Activated CD4-positive, alpha-beta memory T cell treated with anti-CD3 and anti-CD28 coated beads for 36 hours (primary cell): Measurements from ENCODE around the gene JKAMP. TPM values are rescaled to one million over a fixed set of nuclear protein-coding genes. Genes with fewer than 3 reads are reported as not detected.
A peak's percentile ranks its signal among the peaks of the same experiment; 100 is the strongest.

Experiments used
- CTCF ChIA-PET: fragments of 350-600 bp; sonication (Branson Sonifier 250); formaldehyde crosslinking; loops from one replicate; lab custom pipeline; 2021; ENCODE audit warnings: antibody characterized with exemption, inconsistent platforms; lab: Charles Lee
- POLR2A ChIA-PET: fragments of 350-600 bp; sonication (Branson Sonifier 250); formaldehyde crosslinking; loops from one replicate; lab custom pipeline; 2021; ENCODE audit warnings: antibody characterized with exemption; lab: Charles Lee
- DNase-seq: peaks from one replicate; pipeline ENCODE4 v3.0.0-alpha.2; 2020
- H3K27ac Mint-ChIP-seq: one replicate; pipeline ENCODE4 v1.8.0; 2021; ENCODE audit warnings: mixed read lengths
- H3K27me3 Mint-ChIP-seq: one replicate; pipeline ENCODE4 v1.8.0; 2021; ENCODE audit warnings: mixed read lengths
- H3K36me3 Mint-ChIP-seq: one replicate; pipeline ENCODE4 v1.8.0; 2021; ENCODE audit warnings: mixed read lengths
- H3K4me1 Mint-ChIP-seq: one replicate; pipeline ENCODE4 v1.8.0; 2021; ENCODE audit warnings: low read depth, mixed read lengths
- H3K4me3 Mint-ChIP-seq: one replicate; pipeline ENCODE4 v1.8.0; 2021; ENCODE audit warnings: mild to moderate bottlenecking, mixed read lengths
- H3K9me3 Mint-ChIP-seq: one replicate; pipeline ENCODE4 v1.8.0; 2021; ENCODE audit warnings: mixed read lengths
- intact Hi-C: fragments of 100-400 bp; cut with micrococcal nuclease; formaldehyde crosslinking; loops from one replicate; pipeline ENCODE4 v1.15.1; 2023
- total RNA-seq, 2 experiments: library from RNA; stranded (reverse); gene quantifications; one replicate each; pipeline ENCODE4 v1.2.3, GENCODE V29; 2021

Gene JKAMP
- total RNA-seq, 2 experiments from 2014 or later, result 21.0 to 26.4 TPM

- Mint-ChIP-seq H3K9me3 (no peaks in the 10 kb centered on the region), H3K4me1 (peaks cover 47% of the 10 kb centered on the region), H3K36me3 (peaks cover 9% of the 10 kb centered on the region), H3K27ac (no peak overlapping the region), H3K4me3 (peak overlapping the region; percentile 92), H3K27me3 (no peaks in the 10 kb centered on the region)
- intact Hi-C loops, result loop anchor here (2.0 to 10.0 kb wide), 4 partner anchors 483 to 1053 kb away; partner anchors contain the start of genes DHRS7 and PPM1A
- ChIA-PET POLR2A (no interaction called here), CTCF (interaction anchor here (2.6 kb wide), 1 partner anchor 18 kb away, joined by 17 read pairs; the partner anchor contains the start of gene GPR135)
- DNase-seq, result no peak
Measured at GRCh38 chr14:59481871-59482540, 2.3 kb upstream of the JKAMP start.

- peaks cover 50% of the 10 kb centered on the region for H3K4me1 Mint-ChIP-seq
- peaks cover 11% of the 10 kb centered on the region for H3K36me3 Mint-ChIP-seq
- ChIA-PET POLR2A (interaction anchor here (1.0 to 1.9 kb wide), 3 partner anchors 19 to 293 kb away, joined by 3 to 23 read pairs (median 16); partner anchors contain the start of genes CCDC175, DAAM1 and GPR135), CTCF (interaction anchor here (1.0 to 2.6 kb wide), 3 partner anchors 18 to 294 kb away, joined by 3 to 17 read pairs (median 6); partner anchors contain the start of genes DAAM1 and GPR135)
- intact Hi-C loops, result loop anchor here (2.0 to 10.0 kb wide), 4 partner anchors 482 to 1054 kb away; partner anchors contain the start of genes DHRS7 and PPM1A
- no peaks in the 10 kb centered on the region for H3K27me3 Mint-ChIP-seq
- no peaks in the 10 kb centered on the region for H3K9me3 Mint-ChIP-seq
- H3K4me3 Mint-ChIP-seq, result peak overlapping the region; percentile 92
- no peak for DNase-seq
- H3K27ac Mint-ChIP-seq, result no peak overlapping the region
Measured at GRCh38 chr14:59482541-59483331, 1.6 kb upstream of the JKAMP start.

GRCh38 chr14:59483363-59483762 lies 954 bp upstream of the JKAMP start:
- peaks cover 12% of the 10 kb centered on the region for H3K36me3 Mint-ChIP-seq
- ChIA-PET POLR2A (interaction anchor here (1.0 to 1.9 kb wide), 7 partner anchors 9 to 1056 kb away, joined by 3 to 23 read pairs (median 7); partner anchors contain the start of genes CCDC175, DAAM1, GPR135 and KIAA0586), CTCF (interaction anchor here (1.0 to 2.6 kb wide), 6 partner anchors 13 to 358 kb away, joined by 3 to 17 read pairs (median 6); partner anchors contain the start of genes CCDC175, DAAM1 and GPR135)
- DNase-seq, result no peak
- H3K4me3 Mint-ChIP-seq, result peak overlapping the region; percentile 92
- H3K27me3 Mint-ChIP-seq, result no peaks in the 10 kb centered on the region
- peaks cover 52% of the 10 kb centered on the region for H3K4me1 Mint-ChIP-seq
- intact Hi-C loops, result loop anchor here (2.0 to 10.0 kb wide), 4 partner anchors 481 to 1055 kb away; partner anchors contain the start of genes DHRS7 and PPM1A
- H3K9me3 Mint-ChIP-seq, result no peaks in the 10 kb centered on the region
- no peak overlapping the region for H3K27ac Mint-ChIP-seq

- no peak for DNase-seq
- Mint-ChIP-seq H3K4me1 (peaks cover 58% of the 10 kb centered on the region), H3K9me3 (no peaks in the 10 kb centered on the region), H3K4me3 (peak overlapping the region; percentile 92), H3K36me3 (peaks cover 18% of the 10 kb centered on the region), H3K27me3 (no peaks in the 10 kb centered on the region), H3K27ac (peak overlapping the region; percentile 86)
- POLR2A ChIA-PET, result interaction anchor here (0.9 to 1.9 kb wide), 7 partner anchors 10 to 1057 kb away, joined by 4 to 23 read pairs (median 7); partner anchors contain the start of genes DAAM1, GPR135, KIAA0586 and PPM1A
- intact Hi-C loops, result loop anchor here (1.0 to 10.0 kb wide), 6 partner anchors 19 to 760 kb away; partner anchors contain the start of genes DAAM1, DHRS7, GPR135 and PCNX4
- CTCF ChIA-PET, result interaction anchor here (0.9 to 2.6 kb wide), 9 partner anchors 11 to 360 kb away, joined by 3 to 17 read pairs (median 5); partner anchors contain the start of genes CCDC175, DAAM1 and GPR135
Measured at GRCh38 chr14:59484639-59485175, 390 bp downstream of the JKAMP start.

GRCh38 chr14:59490756-59491155 lies 6.4 kb downstream of the JKAMP start:
- ChIA-PET CTCF (no interaction called here), POLR2A (no interaction called here)
- no peak overlapping the region for H3K4me3 Mint-ChIP-seq
- H3K9me3 Mint-ChIP-seq, result no peaks in the 10 kb centered on the region
- DNase-seq, result no peak
- intact Hi-C loops, result no loop called here
- H3K4me1 Mint-ChIP-seq, result peaks cover 28% of the 10 kb centered on the region
- H3K27me3 Mint-ChIP-seq, result no peaks in the 10 kb centered on the region
- H3K36me3 Mint-ChIP-seq, result peaks cover 51% of the 10 kb centered on the region
- H3K27ac Mint-ChIP-seq, result no peak overlapping the region

GRCh38 chr14:59492384-59492783 lies 8.1 kb downstream of the JKAMP start:
- Mint-ChIP-seq H3K9me3 (no peaks in the 10 kb centered on the region), H3K4me1 (peaks cover 20% of the 10 kb centered on the region)
- CTCF ChIA-PET, result no interaction called here

GRCh38 chr14:59500732-59501131 lies 16.4 kb downstream of the JKAMP start:
- POLR2A ChIA-PET, result no interaction called here

More at GRCh38 chr14:59492384-59492783, 8.1 kb downstream of the JKAMP start:
- POLR2A ChIA-PET, result no interaction called here
- H3K27me3 Mint-ChIP-seq, result no peaks in the 10 kb centered on the region
- intact Hi-C loops, result no loop called here
- H3K27ac Mint-ChIP-seq, result no peak overlapping the region
- no peak for DNase-seq
- no peak overlapping the region for H3K4me3 Mint-ChIP-seq
- H3K36me3 Mint-ChIP-seq, result peaks cover 57% of the 10 kb centered on the region

GRCh38 chr14:59503256-59503655 lies 18.9 kb downstream of the JKAMP start:
- Mint-ChIP-seq H3K27me3 (no peaks in the 10 kb centered on the region), H3K4me3 (no peak overlapping the region), H3K9me3 (no peaks in the 10 kb centered on the region), H3K36me3 (peaks cover 8% of the 10 kb centered on the region), H3K27ac (no peak overlapping the region), H3K4me1 (peaks cover 9% of the 10 kb centered on the region)
- POLR2A ChIA-PET, result no interaction called here
- no peak for DNase-seq
- intact Hi-C loops, result no loop called here
- CTCF ChIA-PET, result interaction anchor here (0.5 kb wide), 1 partner anchor 197 kb away, joined by 3 read pairs; no protein-coding TSS in a partner anchor

More at GRCh38 chr14:59500732-59501131, 16.4 kb downstream of the JKAMP start:
- Mint-ChIP-seq H3K27ac (no peak overlapping the region), H3K9me3 (no peaks in the 10 kb centered on the region), H3K4me3 (no peak overlapping the region), H3K4me1 (peaks cover 9% of the 10 kb centered on the region), H3K27me3 (no peaks in the 10 kb centered on the region), H3K36me3 (peaks cover 17% of the 10 kb centered on the region)
- intact Hi-C loops, result no loop called here
- CTCF ChIA-PET, result interaction anchor here (1.7 kb wide), 1 partner anchor 76 kb away, joined by 5 read pairs; the partner anchor contains the start of gene CCDC175
- DNase-seq, result no peak

GRCh38 chr14:59507063-59507751 lies 22.9 kb downstream of the JKAMP start:
- peaks cover 9% of the 10 kb centered on the region for H3K4me1 Mint-ChIP-seq
- H3K4me3 Mint-ChIP-seq, result no peak overlapping the region
- ChIA-PET CTCF (interaction anchor here (0.6 to 6.5 kb wide), 13 partner anchors 16 to 1976 kb away, joined by 3 to 50 read pairs (median 4); partner anchors contain the start of genes CCDC175, JKAMP and L3HYPDH), POLR2A (interaction anchor here (1.1 to 1.5 kb wide), 2 partner anchors 23 to 319 kb away, joined by 3 to 4 read pairs; partner anchors contain the start of genes DAAM1, JKAMP and L3HYPDH)
- peaks cover 1% of the 10 kb centered on the region for H3K27me3 Mint-ChIP-seq
- H3K9me3 Mint-ChIP-seq, result no peaks in the 10 kb centered on the region
- peak; percentile 70 for DNase-seq
- no peak overlapping the region for H3K27ac Mint-ChIP-seq
- intact Hi-C loops, result loop anchor here (1.0 kb wide), 2 partner anchors 69 to 677 kb away; partner anchors contain the start of gene CCDC175
- H3K36me3 Mint-ChIP-seq, result peaks cover 3% of the 10 kb centered on the region

GRCh38 chr14:59507752-59508103 lies 23.4 kb downstream of the JKAMP start:
- CTCF ChIA-PET, result interaction anchor here (0.6 to 6.5 kb wide), 10 partner anchors 16 to 1976 kb away, joined by 3 to 50 read pairs (median 4); partner anchors contain the start of genes CCDC175, JKAMP and L3HYPDH
- H3K9me3 Mint-ChIP-seq, result no peaks in the 10 kb centered on the region
- DNase-seq, result no peak
- H3K27me3 Mint-ChIP-seq, result peaks cover 1% of the 10 kb centered on the region
- H3K27ac Mint-ChIP-seq, result no peak overlapping the region
- peaks cover 9% of the 10 kb centered on the region for H3K4me1 Mint-ChIP-seq
- POLR2A ChIA-PET, result interaction anchor here (1.1 to 1.5 kb wide), 2 partner anchors 24 to 319 kb away, joined by 3 to 4 read pairs; partner anchors contain the start of genes DAAM1, JKAMP and L3HYPDH
- H3K36me3 Mint-ChIP-seq, result no peaks in the 10 kb centered on the region
- intact Hi-C loops, result loop anchor here (1.0 kb wide), 2 partner anchors 69 to 677 kb away; partner anchors contain the start of gene CCDC175
- H3K4me3 Mint-ChIP-seq, result no peak overlapping the region
